Esophagus mucosa (tissue), 1 donor: ENCODE results near the gene OR52N2. TPM values are rescaled to one million over a fixed set of nuclear protein-coding genes. Genes with fewer than 3 reads are reported as not detected.

Experiments used
- ATAC-seq: fragments of 200-7000 bp; cut with Tn5 transposase; one replicate; pipeline ENCODE4 v1.9.1; 2020
- total RNA-seq: library from RNA; stranded (reverse); gene quantifications from one replicate; pipeline ENCODE4 v1.2.4, GENCODE V29; 2023
- donor health status: DM: yes; HTN: yes; CAD: no.

The OR52N2 gene
- not detected for total RNA-seq

DNA sequence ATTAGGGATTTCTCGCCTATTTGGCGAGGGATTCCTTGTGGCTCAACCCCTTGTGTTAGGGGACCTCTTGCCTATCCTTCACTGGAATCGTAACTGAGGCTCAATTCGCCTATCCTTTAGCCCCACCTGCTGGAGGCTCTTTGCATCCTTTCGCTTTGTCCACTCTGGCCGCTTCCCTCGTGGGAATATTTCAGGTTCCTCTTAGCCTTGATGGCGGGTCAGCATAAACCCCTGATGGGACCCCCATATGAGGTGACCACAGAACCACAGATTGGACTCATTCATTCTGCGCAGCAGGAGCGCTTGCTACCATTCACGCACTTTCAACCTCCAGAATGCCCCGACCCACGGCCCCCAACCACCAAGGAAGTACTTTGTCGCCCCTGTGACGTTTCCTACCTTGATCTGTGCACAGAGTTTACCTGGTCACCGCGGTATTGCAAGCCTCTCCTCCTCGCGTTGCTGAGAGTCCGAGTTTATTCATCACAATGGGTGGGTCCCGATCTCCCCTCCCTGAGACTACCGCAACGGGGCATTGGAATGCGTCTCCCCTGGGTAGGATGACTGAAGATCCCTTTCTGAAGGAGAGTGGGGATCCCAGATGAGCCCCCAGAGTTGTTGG is at the start of gene OR52N2:
OR52N2 (plus strand) TSS at position 425 of the 622 bp plus-strand sequence. CDS start 11,412 bp downstream, outside the sequence.
- ATAC-seq, result peak; percentile 84

DNA sequence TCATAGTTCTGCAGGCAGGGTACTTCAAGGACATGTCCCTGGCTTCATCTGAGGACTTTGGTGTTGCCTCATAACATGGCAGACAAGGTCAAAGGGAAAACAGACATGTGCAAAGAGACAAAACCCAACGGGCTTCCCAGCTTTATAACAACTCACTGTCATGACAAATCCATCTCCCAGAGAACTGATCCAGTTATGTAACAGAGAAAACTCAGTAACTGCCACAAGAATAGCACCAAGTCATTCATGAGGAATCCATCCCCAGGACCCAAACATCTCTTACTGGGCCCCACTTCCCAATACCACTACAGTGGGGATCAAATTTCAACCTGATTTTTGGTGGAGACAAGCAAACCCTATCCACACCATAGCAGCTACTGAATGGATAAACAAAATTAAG is 41.7 kb upstream of the OR52N2 start:
- no peak for ATAC-seq

DNA sequence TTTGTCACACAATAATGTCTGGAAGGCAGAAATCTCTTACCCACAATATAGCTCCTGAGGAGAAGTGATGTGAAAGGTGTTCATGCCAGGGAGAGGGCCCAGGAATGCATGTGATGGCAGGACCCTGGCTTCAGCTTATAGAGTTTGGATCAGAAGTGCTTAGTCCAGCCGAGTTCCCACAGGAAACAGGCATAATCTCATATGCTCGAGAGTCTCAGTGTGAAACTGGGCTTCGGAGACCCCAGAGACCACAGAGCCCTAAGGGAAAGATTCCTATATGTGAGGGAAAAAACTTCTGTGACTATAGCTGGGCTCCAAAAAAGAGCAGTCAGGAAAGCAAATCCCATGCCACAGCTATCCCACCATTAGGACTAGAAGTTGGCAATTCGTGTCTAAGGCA is 25.5 kb upstream of the OR52N2 start, which contains the start of gene OR52N5:
OR52N5 (minus strand) TSS at position 101 of the 400 bp plus-strand sequence. CDS start 4,721 bp downstream, outside the sequence.
- ATAC-seq, result no peak

DNA sequence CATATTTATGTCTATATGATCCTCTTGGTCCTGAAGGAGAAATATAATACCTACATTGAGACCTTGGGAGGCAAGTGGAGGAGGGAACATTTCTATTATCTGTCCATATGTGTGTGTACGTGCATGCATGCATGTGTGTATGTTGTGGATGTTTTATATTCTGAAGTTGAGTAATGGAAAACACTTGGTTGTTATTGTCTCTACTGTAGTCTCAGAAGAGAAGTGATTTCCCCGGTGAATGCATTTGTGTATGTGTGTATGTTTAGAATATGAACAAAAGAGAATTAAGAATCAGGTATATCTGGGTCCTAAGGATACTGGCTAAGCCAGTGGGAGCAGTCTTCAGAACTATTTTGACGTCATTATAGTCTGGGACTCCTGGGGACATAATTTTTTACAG is 17.6 kb upstream of the OR52N2 start, which contains the start of gene OR52N1:
OR52N1 (minus strand) TSS at position 101 of the 400 bp plus-strand sequence. CDS start 2,449 bp downstream, outside the sequence.
- no peak for ATAC-seq

DNA sequence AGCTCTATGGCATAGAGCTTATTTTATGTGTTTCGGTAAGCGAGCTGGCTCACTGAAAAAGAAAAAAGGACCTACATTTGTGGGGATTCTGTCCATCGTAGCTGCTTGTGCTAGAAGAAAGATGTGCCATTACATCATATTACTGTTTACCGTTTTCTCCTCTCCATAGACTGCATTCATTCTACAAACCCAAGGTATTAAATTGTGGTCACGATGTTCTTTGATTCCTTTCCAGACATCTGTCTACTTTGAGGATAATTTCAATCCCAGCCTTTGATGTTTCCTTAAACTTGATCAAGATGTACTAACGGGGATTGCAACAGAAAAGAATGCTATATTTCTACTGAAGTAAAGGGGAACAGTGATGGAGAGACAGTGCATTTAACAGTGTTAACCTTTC is 12.2 kb upstream of the OR52N2 start:
- ATAC-seq, result no peak

DNA sequence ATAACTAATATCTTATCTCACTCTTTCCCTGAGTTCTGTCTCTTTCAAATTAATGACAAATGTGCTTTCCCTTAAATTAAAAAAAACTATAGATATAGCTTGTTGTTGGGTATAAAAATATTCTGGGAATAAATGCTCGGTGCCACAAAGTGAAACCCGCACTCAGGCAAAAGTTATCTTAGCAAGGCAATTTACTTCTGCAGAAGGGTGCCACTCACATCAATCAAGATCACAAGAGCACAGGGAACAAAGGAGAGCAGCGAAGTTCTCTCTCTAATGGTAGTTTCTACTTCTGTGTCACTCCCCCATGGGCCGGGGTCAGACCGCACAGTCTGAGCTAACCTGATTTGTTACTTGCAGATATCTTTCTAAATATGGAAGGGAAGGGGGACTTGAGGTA is 4.7 kb upstream of the OR52N2 start:
- ATAC-seq, result no peak

DNA sequence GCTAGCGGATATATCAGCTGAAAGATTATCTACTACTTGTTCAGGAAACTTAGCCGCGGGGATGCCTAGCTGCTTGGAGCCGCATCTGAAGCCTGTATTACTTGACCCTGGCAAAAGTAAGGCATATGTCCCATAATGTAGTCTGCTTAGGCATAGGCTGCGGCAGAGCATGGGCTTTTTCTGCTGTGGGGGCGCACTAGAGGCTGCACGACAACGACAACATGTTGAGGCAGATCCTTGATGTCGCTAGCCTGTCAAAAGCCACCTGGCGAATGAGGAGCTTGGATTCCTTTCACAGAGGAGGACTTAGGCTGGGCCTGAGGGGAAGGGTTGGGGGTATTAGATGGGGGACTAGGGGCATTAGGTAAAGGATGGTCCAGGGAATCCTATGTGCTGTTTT is 1.1 kb upstream of the OR52N2 start:
- no peak for ATAC-seq

DNA sequence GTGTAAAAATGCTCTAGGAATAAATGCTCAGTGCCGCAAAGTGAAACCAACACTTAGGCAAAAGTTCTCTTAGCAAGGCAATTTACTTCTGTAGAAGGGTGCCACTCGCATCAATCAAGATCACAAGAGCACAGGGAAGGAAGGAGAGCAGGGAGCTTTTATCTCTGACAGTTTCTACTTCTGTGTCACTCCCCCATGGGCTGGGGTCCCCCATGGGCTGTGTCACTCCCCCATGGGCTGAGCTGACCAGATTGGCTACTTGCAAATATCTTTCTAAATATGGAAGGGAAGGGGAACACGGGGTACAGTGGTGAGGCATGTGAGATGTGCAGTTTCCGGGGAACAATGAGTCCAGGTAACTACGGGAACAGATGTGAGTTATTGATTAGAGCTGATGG is 397 bp downstream of the OR52N2 start:
- ATAC-seq, result no peak

DNA sequence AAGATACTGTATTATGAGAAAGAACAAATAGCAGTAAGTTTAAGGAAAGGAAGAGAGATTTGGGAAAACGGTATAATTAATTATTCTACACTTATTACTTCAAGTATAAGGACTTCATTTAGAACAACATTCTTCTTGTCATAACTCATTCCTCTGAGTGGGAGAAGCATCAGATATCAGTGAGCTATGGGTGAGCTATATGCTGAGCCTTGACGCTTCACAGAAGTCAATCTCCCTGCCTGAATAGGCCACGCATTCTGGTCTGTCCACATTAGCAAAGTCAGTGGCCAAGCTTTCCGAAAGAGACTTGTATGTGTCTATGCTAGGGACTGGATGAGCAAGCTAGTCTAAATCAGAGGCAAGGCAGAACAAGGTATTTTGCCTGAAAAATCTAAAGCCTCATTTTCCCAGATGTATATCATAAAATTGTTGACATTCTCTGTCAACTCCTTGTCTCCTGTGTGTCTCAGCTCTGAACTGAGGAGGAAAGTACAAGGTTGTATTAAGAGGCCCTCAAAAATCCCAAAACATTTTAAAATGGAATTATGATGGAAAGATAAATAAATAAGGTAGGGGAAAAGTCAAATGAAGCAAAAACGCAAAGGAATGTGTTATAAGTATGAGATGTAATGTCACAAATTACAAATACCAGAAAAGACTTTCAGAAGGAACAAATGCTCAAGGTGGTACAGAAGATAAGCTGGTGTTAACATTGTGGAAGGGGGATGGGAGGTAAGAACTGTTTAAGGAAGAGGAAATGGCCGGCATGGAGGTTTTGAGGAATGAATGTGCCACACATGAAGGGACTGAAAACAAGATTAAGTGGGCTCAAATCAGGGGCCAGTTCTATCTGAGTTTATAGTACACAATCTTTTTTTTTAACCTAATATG is 1.4 kb downstream of the OR52N2 start:
- no peak for ATAC-seq

DNA sequence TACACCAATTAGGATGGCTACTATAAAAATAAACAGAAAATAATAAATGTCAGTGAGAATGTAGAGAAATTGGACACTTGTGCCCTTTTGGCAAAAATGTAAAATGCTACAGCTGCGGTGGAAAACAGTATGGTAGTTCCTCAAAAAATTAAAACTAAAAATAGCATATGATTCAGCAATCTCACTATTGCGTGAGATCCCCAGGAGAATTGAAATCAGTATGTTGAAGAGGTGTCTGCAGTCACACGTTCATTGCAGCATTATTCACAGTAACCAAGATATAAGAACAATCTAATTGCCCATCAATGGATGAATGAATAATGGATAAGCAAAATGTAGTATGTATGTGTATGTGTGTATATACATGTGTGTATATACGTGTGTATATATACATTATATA is 6.8 kb downstream of the OR52N2 start:
- no peak for ATAC-seq

DNA sequence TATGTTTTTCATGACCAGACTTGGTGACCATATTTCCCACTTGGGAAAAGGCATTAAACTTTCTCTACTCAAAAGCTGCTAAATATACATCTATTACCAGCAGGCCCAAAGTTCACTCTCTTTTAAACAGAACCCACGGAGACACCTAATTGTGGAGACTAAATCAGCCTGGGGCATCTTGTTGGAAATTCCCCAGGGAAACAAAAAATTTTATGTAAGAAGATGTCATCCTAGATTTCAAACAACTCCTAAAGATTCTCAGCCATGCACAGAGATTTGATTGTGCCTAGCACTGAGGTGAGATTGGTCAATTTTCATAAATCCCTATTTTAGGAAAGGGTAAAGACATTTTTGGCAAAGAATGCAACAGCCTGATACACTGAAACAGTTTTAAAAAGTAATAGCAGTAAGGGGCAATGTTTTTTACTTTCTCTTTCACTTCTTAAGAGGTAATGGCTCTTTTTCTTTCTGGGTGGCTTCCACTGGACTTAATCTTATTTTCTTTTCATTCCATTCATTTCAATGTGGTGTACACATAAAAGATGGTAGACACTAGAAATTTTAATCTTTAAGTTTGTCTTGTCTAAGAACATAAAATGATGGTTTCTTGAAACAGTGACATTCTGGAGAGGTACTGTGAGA is 9.6 kb downstream of the OR52N2 start:
- ATAC-seq, result no peak

DNA sequence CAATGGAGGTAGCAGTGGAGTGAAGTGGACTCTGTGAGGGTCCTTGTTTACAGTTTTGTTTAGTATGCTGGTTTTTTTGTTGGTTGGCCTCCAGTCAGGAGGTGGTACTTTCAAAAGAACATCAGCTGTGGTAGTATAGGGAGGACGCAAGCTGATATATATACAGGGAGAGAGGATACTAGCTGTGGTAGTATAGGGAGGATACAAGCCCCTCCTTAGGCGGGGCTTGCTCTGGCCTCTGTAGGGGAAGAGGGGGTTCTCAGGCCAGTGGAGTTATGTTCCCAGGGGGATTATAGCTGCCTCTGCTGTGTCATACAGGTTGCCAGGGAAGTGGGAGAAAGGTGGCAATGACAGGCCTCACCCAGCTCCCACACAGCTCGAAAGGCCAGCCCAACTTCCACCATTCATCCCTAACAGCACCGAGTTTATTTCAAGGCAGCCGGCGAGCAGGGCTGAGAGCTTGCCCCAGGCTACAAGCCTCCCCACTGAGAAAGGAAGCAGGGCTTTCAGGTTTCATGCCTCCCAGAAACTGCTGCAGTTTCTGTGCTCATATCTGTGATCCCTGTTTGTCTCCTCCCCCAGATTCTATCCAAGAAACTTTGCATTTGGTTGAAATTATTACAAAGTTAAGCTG is 22.6 kb downstream of the OR52N2 start:
- ATAC-seq, result no peak

DNA sequence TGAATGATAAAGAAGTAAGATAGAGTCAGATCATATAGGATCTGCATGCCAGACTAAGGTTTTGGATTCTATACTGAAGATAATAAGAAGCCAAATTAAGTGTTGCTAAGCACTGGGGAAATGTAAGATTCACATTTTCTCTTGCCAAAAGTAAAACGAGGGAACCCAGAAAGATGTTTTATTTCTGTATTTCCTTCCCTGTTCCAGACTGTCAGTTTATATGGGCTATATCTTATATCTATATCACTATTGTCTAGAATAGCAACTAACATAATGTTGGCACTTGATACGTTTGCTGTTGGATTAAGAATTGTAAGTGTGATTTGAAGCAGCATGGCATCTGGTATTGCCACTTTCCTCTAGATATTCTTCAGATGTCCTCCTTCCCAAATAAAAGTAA is 24.7 kb downstream of the OR52N2 start:
- no peak for ATAC-seq

DNA sequence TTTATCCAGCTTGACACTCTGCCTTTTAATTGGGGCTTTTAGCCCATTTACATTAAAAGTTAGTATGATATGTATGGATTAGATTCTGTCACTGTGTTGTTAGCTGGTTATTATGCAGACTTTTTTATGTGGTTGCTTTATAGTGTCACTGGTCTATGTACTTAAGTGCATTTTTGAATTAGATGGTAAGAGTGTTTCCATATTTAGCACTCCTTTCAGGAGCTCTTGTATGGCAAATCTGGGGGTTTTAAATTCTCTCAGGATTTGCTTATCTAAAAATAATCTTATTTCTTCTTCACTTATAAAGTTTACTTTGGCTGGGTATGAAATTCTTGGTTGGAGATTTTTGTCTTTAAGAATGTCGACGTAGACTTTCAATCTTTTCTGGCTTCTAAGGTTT is 29.0 kb downstream of the OR52N2 start:
- ATAC-seq, result no peak

DNA sequence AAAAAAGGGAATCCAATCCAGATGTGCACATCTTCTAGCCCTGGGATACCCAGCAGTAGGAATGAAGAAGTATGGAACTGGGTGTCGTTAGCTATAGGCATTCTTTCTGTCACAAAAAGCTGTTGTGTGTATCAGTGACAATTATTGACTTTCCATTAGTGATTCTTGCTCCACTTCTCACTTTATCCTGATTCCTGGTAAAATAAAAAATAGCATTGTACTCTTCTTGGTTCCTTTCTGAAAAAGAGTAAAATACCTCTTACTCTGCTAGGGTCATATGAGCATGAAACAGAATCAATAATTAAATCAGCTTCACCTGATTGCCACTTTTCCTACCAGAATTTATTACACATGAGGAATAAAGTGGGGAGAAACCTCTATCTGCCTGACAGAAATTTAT is 33.1 kb downstream of the OR52N2 start, which contains the start of gene OR52E6:
OR52E6 (minus strand) TSS at position 101 of the 400 bp plus-strand sequence; CDS start at position 101, 0 bp downstream.
- ATAC-seq, result no peak

DNA sequence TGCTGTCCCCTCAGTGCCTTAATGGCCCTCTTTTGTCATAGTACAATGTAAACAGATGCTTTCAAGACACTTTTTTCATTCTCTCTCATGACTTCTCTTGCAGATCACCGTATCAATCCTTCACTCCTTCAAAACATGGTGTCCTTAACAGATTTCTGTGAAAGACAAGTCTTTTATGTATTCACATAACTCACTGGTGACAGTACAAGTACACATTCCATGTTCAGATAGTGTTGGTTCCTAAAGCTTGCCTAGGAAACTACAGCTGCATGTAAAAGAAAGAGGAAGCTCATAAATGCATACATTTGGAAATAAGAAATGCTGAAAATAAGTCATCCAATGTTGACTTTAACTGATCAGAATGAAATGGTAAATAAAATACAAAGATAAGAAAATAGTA is 38.0 kb downstream of the OR52N2 start:
- ATAC-seq, result no peak

DNA sequence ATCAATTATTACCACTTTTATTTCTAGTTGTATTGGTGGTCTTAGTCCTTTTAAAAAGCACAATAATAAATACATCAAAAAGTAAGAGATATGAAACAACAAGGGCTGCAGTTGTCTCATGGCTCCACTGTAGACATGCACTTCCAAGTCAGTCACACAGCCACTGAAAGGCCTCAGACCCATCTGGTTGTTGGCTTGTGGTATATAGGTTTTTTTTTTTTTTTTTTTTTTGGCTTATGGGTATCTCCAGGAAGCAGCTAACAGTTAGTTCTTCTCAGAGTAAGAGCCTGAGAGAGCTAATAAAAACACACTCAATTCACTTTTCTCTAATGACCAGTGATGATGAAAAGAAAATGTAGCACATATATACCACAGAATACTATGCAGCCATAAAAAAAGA is 39.0 kb downstream of the OR52N2 start:
- ATAC-seq, result no peak

DNA sequence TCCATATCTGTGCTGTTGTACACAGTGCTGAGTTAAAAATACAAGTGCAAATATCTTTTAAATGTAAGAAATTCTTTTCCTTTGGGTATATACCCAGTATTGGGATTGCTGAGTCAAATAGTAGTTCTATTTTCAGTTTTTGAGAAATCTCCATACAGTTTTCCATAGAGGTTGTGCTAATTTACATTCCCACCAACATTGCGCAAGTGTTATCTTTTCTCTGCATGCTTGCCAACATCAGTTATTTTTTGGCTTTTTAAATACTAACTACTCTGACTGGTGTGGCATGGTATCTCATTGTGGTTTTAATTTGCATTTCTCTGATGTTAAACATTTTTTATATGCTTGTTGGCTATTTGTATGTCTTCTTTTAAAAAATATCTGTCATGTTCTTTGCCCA is 42.3 kb downstream of the OR52N2 start:
- no peak for ATAC-seq

DNA sequence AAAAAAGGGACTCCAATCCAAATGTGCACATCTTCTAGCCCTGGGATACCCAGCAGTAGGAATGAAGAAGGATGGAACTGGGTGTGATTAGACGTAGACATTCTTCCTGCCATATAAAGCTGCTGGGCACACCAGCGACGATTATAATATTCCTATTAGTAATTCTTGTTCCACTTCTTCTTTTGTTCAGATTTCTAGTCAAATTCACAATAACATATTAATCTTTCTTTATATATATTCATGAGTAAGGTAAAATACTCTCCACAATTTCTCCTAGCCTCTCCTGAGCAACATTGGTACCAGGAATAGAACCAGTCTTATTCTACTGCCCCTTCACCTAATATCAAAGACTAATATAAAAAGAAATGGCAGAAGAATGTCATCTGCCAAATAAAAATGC is 48.9 kb downstream of the OR52N2 start, which contains the start of gene OR52E8:
OR52E8 (minus strand) TSS at position 101 of the 400 bp plus-strand sequence; CDS start at position 101, 0 bp downstream.
- ATAC-seq, result no peak

DNA sequence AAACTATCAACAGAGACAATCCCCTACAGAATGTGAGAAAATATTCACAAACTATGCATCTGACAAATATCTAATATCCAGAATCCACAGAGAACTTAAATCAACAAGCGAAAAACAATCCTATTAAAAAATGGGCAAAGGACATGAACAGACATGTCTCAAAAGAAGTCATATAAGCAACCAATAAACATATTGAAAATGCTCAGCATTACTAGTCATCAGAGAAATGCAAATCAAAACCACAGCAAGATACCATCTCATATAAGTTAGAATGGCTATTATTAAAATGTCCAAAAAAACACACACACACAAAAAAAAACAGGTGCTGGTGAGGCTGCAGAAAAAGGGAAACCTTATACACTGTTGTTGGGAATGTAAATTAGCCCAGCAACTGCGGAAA is 57.1 kb downstream of the OR52N2 start:
- no peak for ATAC-seq
